ENCODE data around the gene FGB. TPM values are rescaled to one million over a fixed set of nuclear protein-coding genes. Genes with fewer than 3 reads are reported as not detected.

The FGB gene
- total and polyA plus RNA-seq, 2 of the 13 experiments (the other 11 are each of a cell fraction or from before 2014, with no cell fraction given) = 226 to 784 TPM

- TF ChIP-seq FOXP1 (IDR thresholded peaks at IDR 0.05) (no peak), FOXP1 (CRISPR knock-in tag; IDR thresholded peaks at IDR 0.05) (peak; percentile 91), ZNF644 (CRISPR knock-in tag; IDR thresholded peaks at IDR 0.05; ENCODE audit: low read depth) (peak; percentile 15; the same call in 1 of the 2 replicates), TRAFD1 (CRISPR knock-in tag; IDR thresholded peaks at IDR 0.05; ENCODE audit: borderline replicate concordance) (no peak), CCDC6 (CRISPR knock-in tag; IDR thresholded peaks at IDR 0.05) (no peak), ZBTB26 (CRISPR knock-in tag; IDR thresholded peaks at IDR 0.05; ENCODE audit: borderline replicate concordance) (no peak), ZNF362 (CRISPR knock-in tag; IDR thresholded peaks at IDR 0.05; ENCODE audit: borderline replicate concordance) (no peak; the same call in 1 of the 2 replicates), NRL (CRISPR knock-in tag; IDR thresholded peaks at IDR 0.05; ENCODE audit: borderline replicate concordance) (no peak), ZNF496 (CRISPR knock-in tag; IDR thresholded peaks at IDR 0.05; ENCODE audit: insufficient replicate concordance) (no peak), TCF12 (IDR thresholded peaks at IDR 0.05) (no peak), TCF12 (CRISPR knock-in tag; IDR thresholded peaks at IDR 0.05) (peak; percentile 44; the same call in 1 of the 2 replicates), ZNF605 (CRISPR knock-in tag; IDR thresholded peaks at IDR 0.05) (no peak), ZHX2 (IDR thresholded peaks at IDR 0.05; ENCODE audit: low read depth) (no peak), ZHX2 (CRISPR knock-in tag; IDR thresholded peaks at IDR 0.05; ENCODE audit: borderline replicate concordance) (no peak), ZNF101 (CRISPR knock-in tag; IDR thresholded peaks at IDR 0.05; ENCODE audit: borderline replicate concordance, low read depth) (no peak), ZNF75D (CRISPR knock-in tag; IDR thresholded peaks at IDR 0.05; ENCODE audit: borderline replicate concordance) (no peak), ZNF652 (CRISPR knock-in tag; IDR thresholded peaks at IDR 0.05; ENCODE audit: borderline replicate concordance, low read depth) (peak; percentile 28; the same call in 1 of the 2 replicates), ZBTB25 (CRISPR knock-in tag; IDR thresholded peaks at IDR 0.05) (peak; percentile 43; the same call in 1 of the 2 replicates), AKAP8 (CRISPR knock-in tag; IDR thresholded peaks at IDR 0.05) (no peak)
Observed at GRCh38 chr4:154577324-154577723, 14.5 kb downstream of the FGB start (continued).
